ENCODE results near the gene BICRA. TPM values are rescaled to one million over a fixed set of nuclear protein-coding genes. Genes with fewer than 3 reads are reported as not detected.

Gene BICRA
- total RNA-seq, 1 donor from 2014 or later: 13.4 TPM

DNA sequence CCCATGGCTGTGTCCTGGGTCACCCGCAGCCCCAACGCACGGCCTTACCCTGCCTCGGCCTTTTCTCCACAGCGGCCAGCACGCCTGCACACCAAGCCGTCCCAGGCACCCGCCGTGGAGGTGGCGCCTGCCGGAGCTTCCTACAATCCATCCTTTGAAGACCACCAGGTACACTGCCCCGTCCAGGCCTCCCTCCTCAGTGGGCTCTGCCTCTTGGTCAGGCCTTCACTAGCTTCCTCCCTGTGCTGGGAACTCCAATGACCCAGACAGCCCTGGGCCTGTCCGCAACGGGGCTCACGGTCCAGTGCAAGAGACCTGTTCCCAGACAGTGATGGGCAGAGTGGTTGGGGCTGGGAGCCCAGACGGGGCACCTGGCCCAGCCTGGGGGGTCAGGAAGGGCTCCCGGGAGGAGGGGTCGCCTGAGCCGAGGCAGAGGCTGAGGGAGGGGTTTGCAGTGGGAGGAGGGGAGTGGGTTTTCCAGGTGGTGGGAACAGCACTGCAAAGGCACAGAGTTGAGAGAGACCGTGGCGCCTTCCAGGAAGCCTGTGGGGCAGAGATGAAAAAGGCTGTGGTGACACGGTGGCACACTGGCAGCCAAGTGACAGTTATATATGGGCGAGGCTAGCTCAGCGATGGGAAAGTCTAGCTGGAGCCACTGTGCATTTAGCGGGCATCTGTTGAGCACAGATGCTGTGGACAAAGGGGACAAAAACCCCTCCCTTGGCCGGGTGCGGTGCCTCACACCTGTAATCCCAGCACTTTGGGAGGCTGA, 143.7 kb downstream of the BICRA start:
- Mint-ChIP-seq H3K4me1 (ENCODE audit: low read depth) (no peaks in the 10 kb centered on the region), H3K27me3 (ENCODE audit: low read depth) (no peaks in the 10 kb centered on the region), H3K9me3 (ENCODE audit: low read depth) (no peaks in the 10 kb centered on the region), H3K4me3 (ENCODE audit: unreplicated experiment) (no peak overlapping the region), H3K27ac (ENCODE audit: unreplicated experiment) (no peak overlapping the region), H3K36me3 (ENCODE audit: low read depth) (peaks cover 34% of the 10 kb centered on the region)
- no peak for TF ChIP-seq CTCF (IDR thresholded peaks at IDR 0.05)
- no peak for DNase-seq (ENCODE audit: low spot score)

Other genes with a start within 250 kb of the BICRA start
- 79.5 to 83.4 TPM (median 82.2 TPM) in 3 replicates for gene MEIS3, start 189.6 kb upstream of the BICRA start, total RNA-seq
- 0.27 to 0.42 TPM (median 0.31 TPM) in 3 replicates for gene SLC8A2, start 137.2 kb upstream of the BICRA start, total RNA-seq
- 9.1 to 12.0 TPM (median 9.7 TPM) in 3 replicates for gene KPTN, start 124.9 kb upstream of the BICRA start, total RNA-seq
- 88.8 to 91.2 TPM (median 90.7 TPM) in 3 replicates for gene NAPA, start 94.1 kb upstream of the BICRA start, total RNA-seq
- gene ZNF541, start 36.0 kb upstream of the BICRA start, total RNA-seq: not detected in 3 replicates
- gene EHD2, start 104.3 kb downstream of the BICRA start, total RNA-seq: 304 to 497 TPM (median 493 TPM) in 3 replicates
- 91.7 to 122 TPM (median 108 TPM) in 3 replicates for gene NOP53, start 136.4 kb downstream of the BICRA start, total RNA-seq
- 285 to 351 TPM (median 337 TPM) in 3 replicates for gene SELENOW, start 169.6 kb downstream of the BICRA start, total RNA-seq
- not detected in 3 replicates for gene TPRX1, start 195.4 kb downstream of the BICRA start, total RNA-seq
- gene CRX, start 212.8 kb downstream of the BICRA start, total RNA-seq: not detected in 3 replicates